ENCODE data around the gene FAM72A. TPM values are rescaled to one million over a fixed set of nuclear protein-coding genes. Genes with fewer than 3 reads are reported as not detected.
"Not testable (repeated sequence)": the region's sequence is repeated elsewhere in the genome, so short reads cannot be mapped to it uniquely, and the experiment has no call there.

Gene FAM72A
- polyA plus RNA-seq, 1 donor (not counting 4 experiments of a cell fraction or from before 2014, with no cell fraction given) = 6.5 TPM

GRCh38 chr1:206215600-206216392 lies 13.2 kb upstream of the FAM72A start:
- H3K9me3 ChIP-seq (ENCODE audit: control insufficient read depth, low read depth, low read length); H3K4me1 ChIP-seq (ENCODE audit: control insufficient read depth, extremely low read depth, insufficient read depth, low read length); H3K36me3 ChIP-seq (ENCODE audit: control insufficient read depth in 2 of 2, extremely low read depth in 1 of 2, insufficient read depth in 2 of 2, low read length in 2 of 2); FAIRE-seq; H2AFZ ChIP-seq (ENCODE audit: control insufficient read depth, low read length); H3K27ac ChIP-seq (ENCODE audit: control insufficient read depth, insufficient read depth, low read length); H3K9ac ChIP-seq (ENCODE audit: control insufficient read depth, extremely low read depth, insufficient read depth, low read length); dilution Hi-C loops (cut with MboI; ENCODE audit: extremely low pct_ligation_motif_present, low sequenced_read_pairs); H3K79me2 ChIP-seq (ENCODE audit: control insufficient read depth, insufficient read depth, low read length); H4K20me1 ChIP-seq (ENCODE audit: control insufficient read depth, extremely low read depth, insufficient read depth, low read length); H3K27me3 ChIP-seq (ENCODE audit: control insufficient read depth, extremely low read depth, insufficient read depth, low read length); H3K4me2 ChIP-seq (ENCODE audit: control insufficient read depth, extremely low read depth, insufficient read depth, low read depth, low read length); H3K4me3 ChIP-seq (ENCODE audit: control insufficient read depth in 2 of 3, extremely low read depth in 1 of 3, insufficient read depth in 2 of 3, low read depth in 1 of 3, low read length in 3 of 3); DNase-seq (ENCODE audit: low read depth, low spot score); H3K9me1 ChIP-seq (ENCODE audit: control insufficient read depth, extremely low read depth, insufficient read depth, low read length): not testable (repeated sequence)

DNA sequence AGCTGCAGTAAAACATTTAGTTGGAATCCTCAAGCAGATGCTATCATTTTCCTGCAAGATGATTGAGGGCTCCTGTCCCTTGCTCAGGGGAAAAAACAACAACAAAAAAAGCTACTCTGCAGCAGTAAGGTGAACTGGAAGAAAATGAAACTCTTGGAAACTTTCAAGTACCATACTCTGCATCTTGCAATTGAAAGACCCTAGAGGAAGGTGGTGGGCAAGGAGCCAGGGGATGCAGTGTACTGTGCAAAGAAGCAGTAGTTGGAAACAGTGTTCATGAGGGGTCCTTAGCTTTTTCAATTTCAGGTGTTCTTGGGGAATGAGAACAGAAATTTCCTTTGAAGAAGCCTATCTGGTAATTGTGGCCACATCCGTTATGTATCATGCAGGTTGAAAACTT lies 8.2 kb upstream of the FAM72A start:
- H3K79me2 ChIP-seq (ENCODE audit: control insufficient read depth, insufficient read depth, low read length); H3K9me1 ChIP-seq (ENCODE audit: control insufficient read depth, extremely low read depth, insufficient read depth, low read length); H3K9me3 ChIP-seq (ENCODE audit: control insufficient read depth, low read depth, low read length); H3K36me3 ChIP-seq (ENCODE audit: control insufficient read depth in 2 of 2, extremely low read depth in 1 of 2, insufficient read depth in 2 of 2, low read length in 2 of 2); H3K4me2 ChIP-seq (ENCODE audit: control insufficient read depth, extremely low read depth, insufficient read depth, low read depth, low read length); H3K9ac ChIP-seq (ENCODE audit: control insufficient read depth, extremely low read depth, insufficient read depth, low read length); H3K27me3 ChIP-seq (ENCODE audit: control insufficient read depth, extremely low read depth, insufficient read depth, low read length); dilution Hi-C loops (cut with MboI; ENCODE audit: extremely low pct_ligation_motif_present, low sequenced_read_pairs); DNase-seq (ENCODE audit: low read depth, low spot score); H3K4me1 ChIP-seq (ENCODE audit: control insufficient read depth, extremely low read depth, insufficient read depth, low read length); FAIRE-seq; H3K4me3 ChIP-seq (ENCODE audit: control insufficient read depth in 2 of 3, extremely low read depth in 1 of 3, insufficient read depth in 2 of 3, low read depth in 1 of 3, low read length in 3 of 3); H4K20me1 ChIP-seq (ENCODE audit: control insufficient read depth, extremely low read depth, insufficient read depth, low read length); H2AFZ ChIP-seq (ENCODE audit: control insufficient read depth, low read length); H3K27ac ChIP-seq (ENCODE audit: control insufficient read depth, insufficient read depth, low read length): not testable (repeated sequence)

- H3K4me2 ChIP-seq (ENCODE audit: control insufficient read depth, extremely low read depth, insufficient read depth, low read depth, low read length); H3K27me3 ChIP-seq (ENCODE audit: control insufficient read depth, extremely low read depth, insufficient read depth, low read length); H3K79me2 ChIP-seq (ENCODE audit: control insufficient read depth, insufficient read depth, low read length); H2AFZ ChIP-seq (ENCODE audit: control insufficient read depth, low read length); H3K4me1 ChIP-seq (ENCODE audit: control insufficient read depth, extremely low read depth, insufficient read depth, low read length); H3K27ac ChIP-seq (ENCODE audit: control insufficient read depth, insufficient read depth, low read length); dilution Hi-C loops (cut with MboI; ENCODE audit: extremely low pct_ligation_motif_present, low sequenced_read_pairs); DNase-seq (ENCODE audit: low read depth, low spot score); H3K9me1 ChIP-seq (ENCODE audit: control insufficient read depth, extremely low read depth, insufficient read depth, low read length); H4K20me1 ChIP-seq (ENCODE audit: control insufficient read depth, extremely low read depth, insufficient read depth, low read length); H3K9me3 ChIP-seq (ENCODE audit: control insufficient read depth, low read depth, low read length); H3K36me3 ChIP-seq (ENCODE audit: control insufficient read depth in 2 of 2, extremely low read depth in 1 of 2, insufficient read depth in 2 of 2, low read length in 2 of 2); FAIRE-seq; H3K9ac ChIP-seq (ENCODE audit: control insufficient read depth, extremely low read depth, insufficient read depth, low read length): not testable (repeated sequence)
- H3K4me3 ChIP-seq (ENCODE audit: control insufficient read depth in 2 of 3, extremely low read depth in 1 of 3, insufficient read depth in 2 of 3, low read depth in 1 of 3, low read length in 3 of 3) = peak overlapping the region in 1 of 3 experiments; percentile 12
These were observed 2.9 kb upstream of the FAM72A start for GRCh38 chr1:206205569-206205968.

GRCh38 chr1:206204871-206205270 lies 2.2 kb upstream of the FAM72A start:
- Histone ChIP-seq H3K4me2 (ENCODE audit: control insufficient read depth, extremely low read depth, insufficient read depth, low read depth, low read length) (peak overlapping the region; percentile 16), H3K9ac (ENCODE audit: control insufficient read depth, extremely low read depth, insufficient read depth, low read length) (peak overlapping the region; percentile 60), H3K4me3 (ENCODE audit: control insufficient read depth in 2 of 3, extremely low read depth in 1 of 3, insufficient read depth in 2 of 3, low read depth in 1 of 3, low read length in 3 of 3) (peak overlapping the region in 2 of 3 experiments; percentile 33 to 35)
- H3K79me2 ChIP-seq (ENCODE audit: control insufficient read depth, insufficient read depth, low read length); H2AFZ ChIP-seq (ENCODE audit: control insufficient read depth, low read length); DNase-seq (ENCODE audit: low read depth, low spot score); H4K20me1 ChIP-seq (ENCODE audit: control insufficient read depth, extremely low read depth, insufficient read depth, low read length); H3K27me3 ChIP-seq (ENCODE audit: control insufficient read depth, extremely low read depth, insufficient read depth, low read length); H3K4me1 ChIP-seq (ENCODE audit: control insufficient read depth, extremely low read depth, insufficient read depth, low read length); H3K9me1 ChIP-seq (ENCODE audit: control insufficient read depth, extremely low read depth, insufficient read depth, low read length); H3K27ac ChIP-seq (ENCODE audit: control insufficient read depth, insufficient read depth, low read length); H3K9me3 ChIP-seq (ENCODE audit: control insufficient read depth, low read depth, low read length); FAIRE-seq; dilution Hi-C loops (cut with MboI; ENCODE audit: extremely low pct_ligation_motif_present, low sequenced_read_pairs); H3K36me3 ChIP-seq (ENCODE audit: control insufficient read depth in 2 of 2, extremely low read depth in 1 of 2, insufficient read depth in 2 of 2, low read length in 2 of 2): not testable (repeated sequence)

GRCh38 chr1:206204159-206204511 lies 1.5 kb upstream of the FAM72A start:
- H4K20me1 ChIP-seq (ENCODE audit: control insufficient read depth, extremely low read depth, insufficient read depth, low read length); H2AFZ ChIP-seq (ENCODE audit: control insufficient read depth, low read length); H3K4me2 ChIP-seq (ENCODE audit: control insufficient read depth, extremely low read depth, insufficient read depth, low read depth, low read length); H3K27me3 ChIP-seq (ENCODE audit: control insufficient read depth, extremely low read depth, insufficient read depth, low read length); H3K9me1 ChIP-seq (ENCODE audit: control insufficient read depth, extremely low read depth, insufficient read depth, low read length); dilution Hi-C loops (cut with MboI; ENCODE audit: extremely low pct_ligation_motif_present, low sequenced_read_pairs); H3K4me1 ChIP-seq (ENCODE audit: control insufficient read depth, extremely low read depth, insufficient read depth, low read length); DNase-seq (ENCODE audit: low read depth, low spot score); H3K27ac ChIP-seq (ENCODE audit: control insufficient read depth, insufficient read depth, low read length); H3K79me2 ChIP-seq (ENCODE audit: control insufficient read depth, insufficient read depth, low read length); H3K36me3 ChIP-seq (ENCODE audit: control insufficient read depth in 2 of 2, extremely low read depth in 1 of 2, insufficient read depth in 2 of 2, low read length in 2 of 2); FAIRE-seq; H3K9me3 ChIP-seq (ENCODE audit: control insufficient read depth, low read depth, low read length): not testable (repeated sequence)
- Histone ChIP-seq H3K9ac (ENCODE audit: control insufficient read depth, extremely low read depth, insufficient read depth, low read length) (peak overlapping the region; percentile 44), H3K4me3 (ENCODE audit: control insufficient read depth in 2 of 3, extremely low read depth in 1 of 3, insufficient read depth in 2 of 3, low read depth in 1 of 3, low read length in 3 of 3) (peak overlapping the region in 1 of 3 experiments; percentile 40)
